ENCODE results near the gene PAX9. TPM values are rescaled to one million over a fixed set of nuclear protein-coding genes. Genes with fewer than 3 reads are reported as not detected.

The PAX9 gene
- total RNA-seq, result not detected

DNA sequence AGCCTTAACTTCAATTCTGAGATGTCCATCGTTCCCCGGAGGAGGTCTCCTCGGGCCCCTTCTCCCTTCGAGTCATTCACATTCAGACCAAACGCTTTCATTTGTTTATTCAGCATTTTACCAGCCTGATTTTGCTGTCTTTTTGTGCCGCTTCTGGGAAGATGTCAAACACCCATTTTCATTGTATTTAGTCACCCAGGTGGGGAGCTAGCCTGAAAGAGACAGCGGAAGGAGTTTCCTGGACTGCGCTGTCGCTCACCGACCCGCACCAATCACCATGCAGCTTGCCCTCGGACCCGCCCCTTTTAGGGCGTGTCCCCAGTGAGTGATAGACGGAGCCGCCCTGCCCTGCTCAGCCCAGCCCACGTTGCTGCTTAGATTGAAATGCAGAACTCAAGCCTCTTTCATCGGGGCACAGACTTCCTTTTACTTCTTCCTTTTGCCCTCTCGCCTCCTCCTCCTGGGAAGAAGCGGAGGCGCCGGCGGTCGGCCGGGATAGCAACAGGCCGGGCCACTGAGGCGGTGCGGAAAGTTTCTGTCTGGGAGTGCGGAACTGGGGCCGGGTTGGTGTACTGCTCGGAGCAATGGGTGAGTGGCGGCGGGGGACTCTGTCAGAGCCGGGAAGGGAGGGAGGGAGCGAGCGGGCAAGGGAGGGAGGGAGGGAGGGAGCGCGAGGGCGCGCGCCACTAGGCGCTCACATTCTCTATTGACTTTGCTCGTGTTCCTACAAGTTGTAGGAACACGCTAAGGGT is at the start of gene PAX9:
TSS of gene PAX9 (plus strand) at position 355 of the 752 bp plus-strand sequence. CDS start at position 585, 230 bp downstream.
- DNase-seq, result no peak

DNA sequence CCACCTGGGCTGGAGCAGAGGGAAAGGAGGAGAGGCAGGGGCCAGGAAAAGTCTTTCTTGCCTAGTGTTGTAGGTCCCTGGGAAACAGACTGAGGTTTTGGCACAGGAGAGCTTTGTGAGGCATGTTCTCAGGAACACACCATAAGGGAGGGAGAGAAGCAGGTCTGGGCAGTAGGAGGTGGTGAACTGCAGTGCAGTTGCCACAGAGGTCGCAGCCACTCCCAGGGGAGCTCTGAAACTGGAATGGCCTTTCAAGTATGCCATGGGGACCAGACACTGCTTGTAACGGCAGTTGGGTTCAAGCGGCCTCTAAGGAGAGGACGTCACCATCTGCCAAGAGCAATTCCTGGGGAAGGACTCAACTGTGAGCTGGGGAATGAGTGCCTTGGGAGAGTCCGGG is 43.8 kb upstream of the PAX9 start:
- no peak for DNase-seq

GRCh38 chr14:36618641-36619040 is 43.0 kb upstream of the PAX9 start:
- no peak for DNase-seq

DNA sequence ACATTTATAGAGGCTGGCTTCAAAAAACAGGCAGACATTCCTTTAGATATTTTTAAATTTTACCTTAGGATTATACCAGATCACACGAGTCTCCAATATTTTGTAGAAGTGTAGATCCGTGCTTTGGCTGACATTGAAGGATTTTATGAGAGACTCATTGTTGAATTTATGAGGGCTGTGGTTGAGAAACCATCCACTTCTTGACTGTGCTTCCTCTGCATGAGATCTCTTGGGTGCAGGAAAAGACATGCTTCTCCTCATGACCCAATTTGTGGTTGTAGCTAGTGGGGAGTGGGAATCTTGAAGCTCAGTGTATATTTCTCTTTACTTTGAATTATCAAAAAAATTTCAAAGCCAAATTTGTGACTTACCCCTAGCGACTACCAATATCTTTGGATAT is 42.5 kb upstream of the PAX9 start:
- no peak for DNase-seq

DNA sequence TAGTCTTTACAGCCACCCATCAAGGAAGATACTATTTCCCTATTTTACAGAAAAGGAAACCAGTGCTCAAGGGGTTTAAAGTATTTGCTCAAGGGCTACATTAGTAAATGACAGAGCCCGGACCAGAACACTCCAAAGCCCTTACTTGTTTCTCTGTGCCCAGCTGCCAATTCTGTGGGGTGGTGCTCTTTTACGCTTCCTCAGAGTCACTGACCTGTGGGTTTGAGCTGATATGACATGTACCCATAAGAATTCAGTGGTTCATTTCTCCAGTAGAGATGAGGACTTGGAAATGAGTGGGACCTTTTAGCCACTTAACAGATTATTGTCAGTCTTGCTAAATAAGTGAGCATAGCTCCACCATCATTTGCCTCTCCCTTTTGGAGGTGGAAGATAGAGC is 41.8 kb upstream of the PAX9 start:
- DNase-seq, result no peak

GRCh38 chr14:36625014-36625413 is 36.6 kb upstream of the PAX9 start:
- DNase-seq, result no peak

GRCh38 chr14:36625436-36625835 is 36.2 kb upstream of the PAX9 start:
- DNase-seq, result no peak

DNA sequence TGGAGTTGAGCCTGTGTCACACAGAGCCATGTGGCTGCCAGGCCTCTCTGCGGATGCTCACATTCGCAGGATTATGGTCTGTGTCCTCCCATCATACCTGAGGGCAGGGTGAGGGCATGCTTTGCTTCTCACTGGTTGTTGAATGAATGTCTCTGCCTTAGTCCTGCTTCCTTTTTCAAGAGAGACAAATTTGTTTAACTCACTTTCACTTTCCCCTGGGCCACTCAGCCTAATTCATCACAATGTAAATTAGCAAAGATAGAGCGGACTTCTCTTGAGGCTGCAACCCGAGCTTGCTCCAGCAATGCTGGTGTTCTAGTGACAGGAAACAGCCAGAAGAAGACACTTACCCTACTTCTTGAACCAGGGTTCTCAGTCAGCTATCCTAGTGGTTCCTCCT is 35.5 kb upstream of the PAX9 start:
- DNase-seq, result no peak

DNA sequence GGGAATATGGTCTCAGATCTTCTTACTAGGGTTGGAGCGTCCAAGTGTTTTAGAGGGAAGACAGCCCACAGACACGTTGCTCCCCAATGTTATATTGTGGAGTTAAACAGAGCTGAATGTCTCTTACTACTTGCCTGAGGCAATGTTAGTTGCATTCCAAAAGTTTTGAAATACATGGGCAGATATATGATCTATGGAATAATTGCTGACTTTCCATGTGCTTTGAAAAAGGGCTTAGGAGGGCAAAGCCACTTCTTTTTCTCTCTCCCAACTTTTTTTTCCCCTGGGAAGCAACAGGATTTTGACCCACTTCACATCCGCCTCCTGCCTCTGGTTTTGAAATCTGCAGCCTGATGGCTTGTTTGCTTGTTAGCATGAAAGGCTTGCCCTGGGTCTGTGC is 33.7 kb upstream of the PAX9 start:
- no peak for DNase-seq

GRCh38 chr14:36633580-36633979 is 28.1 kb upstream of the PAX9 start:
- DNase-seq, result no peak

DNA sequence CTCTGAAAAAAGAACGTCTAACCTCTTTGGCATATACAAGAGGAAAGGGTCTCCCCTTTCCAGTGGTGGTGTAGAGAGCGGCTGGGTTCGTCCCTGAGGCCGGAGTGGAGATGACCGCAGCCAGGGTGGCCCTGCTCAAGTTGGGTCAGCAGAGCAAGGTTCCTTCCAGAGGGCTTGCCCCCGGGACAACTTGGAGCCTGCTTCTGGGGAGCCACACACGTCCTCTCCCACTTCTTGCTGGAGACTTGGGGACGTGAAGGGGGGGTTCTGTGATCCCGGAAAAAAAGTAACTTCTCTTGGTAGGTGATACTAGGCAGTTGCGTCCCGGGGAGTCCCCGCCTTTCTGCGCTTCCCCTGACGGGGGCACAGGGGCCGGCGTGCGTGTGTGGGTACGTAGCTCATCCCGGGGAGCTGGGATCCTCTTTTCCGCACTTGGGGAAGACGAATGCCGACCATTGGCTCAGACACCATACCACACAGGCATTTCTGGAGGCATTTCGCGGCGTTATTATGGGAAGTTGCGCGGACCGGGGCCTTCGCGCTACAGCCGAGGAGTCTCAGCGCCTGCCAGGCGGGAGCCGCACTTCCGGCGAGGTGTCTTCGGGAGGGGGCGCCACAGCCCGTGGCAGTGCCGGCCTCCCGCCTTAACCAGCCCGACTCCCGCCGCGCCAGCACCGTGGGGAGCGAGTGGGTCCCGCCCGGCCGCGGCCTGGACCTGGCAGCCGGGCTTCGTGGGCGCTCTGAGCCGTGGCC is 14.8 kb upstream of the PAX9 start:
- no peak for DNase-seq

- DNase-seq, result no peak
These were observed 14.2 kb upstream of the PAX9 start for GRCh38 chr14:36647417-36647823.

DNA sequence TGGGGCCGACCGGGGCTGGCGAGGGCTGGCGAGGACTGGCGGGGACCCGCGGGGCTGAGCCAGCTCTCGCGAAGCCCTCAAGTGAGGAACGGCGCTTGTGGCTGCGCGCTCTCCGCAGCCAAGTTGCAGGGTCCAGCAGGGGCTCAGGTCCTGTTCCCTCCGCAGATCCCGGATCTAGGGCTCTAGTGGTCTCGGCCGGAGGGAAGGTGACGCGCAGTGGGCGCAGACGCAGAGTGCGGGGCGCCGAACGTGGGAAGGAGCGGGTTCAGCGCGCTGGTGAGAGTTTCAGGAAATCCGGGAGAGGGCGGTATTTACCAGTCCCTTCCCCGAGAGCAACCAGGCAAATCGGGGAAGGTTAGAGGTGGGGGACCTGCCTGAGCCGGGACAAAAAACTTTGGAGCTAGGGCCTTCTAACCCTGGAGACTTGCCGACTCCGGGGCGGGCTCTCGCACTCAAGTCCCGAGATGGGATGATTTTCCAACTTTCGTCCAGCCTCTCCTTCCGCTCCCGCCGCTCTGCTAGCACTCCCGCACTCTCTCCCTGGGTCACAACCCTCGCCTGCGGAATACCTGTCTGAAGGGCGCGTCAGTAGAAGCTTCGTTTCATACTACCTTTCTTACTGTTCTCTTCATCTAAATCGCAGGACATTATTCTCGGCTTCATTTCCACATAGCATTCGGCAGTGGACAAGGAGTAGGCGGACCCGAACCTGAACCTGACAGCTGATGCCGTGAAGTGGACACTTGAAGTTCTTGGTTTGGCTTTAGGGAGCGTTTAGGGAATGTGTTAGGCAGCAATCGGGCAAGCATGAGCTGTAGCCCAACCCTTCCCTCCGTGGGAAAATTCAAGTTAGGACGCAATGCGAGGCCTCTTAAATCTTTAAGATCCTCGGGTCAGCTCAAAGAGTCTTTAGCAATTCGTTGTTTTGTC is 13.6 kb upstream of the PAX9 start:
- no peak for DNase-seq

GRCh38 chr14:36649872-36650650 is 11.6 kb upstream of the PAX9 start:
- DNase-seq, result no peak

GRCh38 chr14:36652542-36653201 is 9.0 kb upstream of the PAX9 start:
- DNase-seq, result no peak

GRCh38 chr14:36653413-36653812 is 8.2 kb upstream of the PAX9 start:
- DNase-seq, result no peak

- DNase-seq, result no peak
These were observed 7.5 kb upstream of the PAX9 start for GRCh38 chr14:36653962-36654793.

DNA sequence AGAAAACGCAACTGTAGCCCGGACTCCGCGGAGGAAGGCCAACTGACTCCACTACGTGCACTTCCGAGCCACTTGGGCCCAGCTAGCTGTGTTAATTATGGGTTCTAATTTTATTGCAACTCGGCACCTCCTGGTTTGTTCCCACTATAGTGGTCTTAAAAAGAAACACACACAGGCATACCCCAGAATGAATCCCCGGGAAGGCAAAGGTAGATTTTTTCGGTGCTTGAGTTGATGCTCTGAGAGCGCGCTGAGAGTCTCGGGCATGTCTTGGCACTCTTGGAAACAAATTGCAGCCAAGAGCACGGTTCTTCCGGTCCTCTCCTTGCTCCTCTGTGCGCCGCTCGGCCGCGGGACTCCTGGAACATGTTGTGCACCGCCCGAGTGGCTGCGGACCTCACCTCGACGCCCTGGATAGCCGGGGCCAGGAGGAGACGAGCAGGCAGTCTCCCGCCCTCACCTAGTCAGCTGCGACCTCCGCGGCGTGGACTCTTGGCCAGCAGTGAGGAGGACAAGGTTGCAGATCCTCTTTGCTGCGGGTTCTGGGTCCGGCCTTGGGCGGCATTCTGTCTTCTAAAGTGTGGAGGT is 6.8 kb upstream of the PAX9 start:
- no peak for DNase-seq

GRCh38 chr14:36655571-36655962 is 6.1 kb upstream of the PAX9 start:
- no peak for DNase-seq

DNA sequence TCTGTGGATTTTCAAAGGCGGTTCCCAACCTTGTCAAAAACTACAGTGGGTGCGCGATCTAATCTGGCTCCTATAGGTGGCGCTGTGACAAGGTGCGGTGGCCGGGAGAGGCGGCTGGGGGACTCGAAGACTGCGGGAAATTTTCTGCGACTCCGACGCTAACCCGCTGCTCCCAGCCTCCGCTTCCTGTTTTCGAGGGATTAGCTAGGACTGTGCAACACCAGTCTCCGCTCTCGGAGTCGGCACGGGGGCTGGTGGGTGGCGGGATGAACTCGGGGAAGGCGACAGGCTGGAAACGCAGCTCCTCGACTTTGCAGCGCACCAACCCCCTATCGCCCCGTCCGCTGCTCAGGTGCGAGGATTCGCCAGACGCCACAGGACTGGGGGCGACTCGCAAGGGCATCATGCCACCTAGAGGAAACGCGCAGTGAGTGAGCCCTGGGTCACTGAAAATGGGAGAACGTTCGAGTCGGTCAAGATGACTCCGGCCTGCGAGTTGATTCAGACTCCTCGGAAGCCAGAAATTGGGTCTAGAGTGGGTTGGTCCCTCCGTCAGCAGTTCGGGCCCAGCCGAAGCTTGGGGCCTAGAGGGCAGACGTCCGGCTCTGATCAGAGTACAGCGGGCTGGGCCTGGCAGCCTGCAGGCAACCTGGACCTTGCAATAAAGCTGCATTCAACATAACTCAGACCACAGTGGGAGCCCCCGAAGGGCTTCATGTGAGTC is 5.5 kb upstream of the PAX9 start:
- no peak for DNase-seq
